Tibial artery (tissue), 4 donors: ENCODE results near the gene GATA5.

Source experiments
- DNase-seq, 2 donors: peaks; one replicate each; pipeline ENCODE4 v3.0.0-alpha.2; 2019
- H3K27ac ChIP-seq, 2 donors: fragments of 200-600 bp; sonication (generic) in 1 of 2; 1 replicate in 1 of 2; 2 replicates in 1 of 2; pipeline ENCODE4 v1.5.1; 2018 to 2019; ENCODE audit warnings: mild to moderate bottlenecking in 1 of 2
- H3K27me3 ChIP-seq, 2 donors: fragments of 200-600 bp; sonication (generic) in 1 of 2; one replicate each; pipeline versions ENCODE4 v1.5.1 to v1.6.0; 2016 to 2019
- H3K36me3 ChIP-seq, 3 donors: fragments of 200-600 bp; sonication (generic) in 2 of 3; one replicate each; pipeline ENCODE4 v1.5.1; 2016 to 2019; ENCODE audit warnings: mild to moderate bottlenecking in 2 of 3
- H3K4me1 ChIP-seq, 4 donors: fragments of 200-600 bp; sonication (generic) in 2 of 4; 1 replicate in 3 of 4; 2 replicates in 1 of 4; pipeline ENCODE4 v1.5.1; 2016 to 2019
- H3K4me3 ChIP-seq, 2 donors: fragments of 200-600 bp; sonication (generic) in 1 of 2; 1 replicate in 1 of 2; 2 replicates in 1 of 2; pipeline ENCODE4 v1.5.1; 2018 to 2019; ENCODE audit warnings: mild to moderate bottlenecking in 2 of 2
- H3K9me3 ChIP-seq, 3 donors: fragments of 200-600 bp; sonication (generic) in 1 of 3; one replicate each; pipeline ENCODE4 v1.5.1; 2016 to 2019
- intact Hi-C: fragments of 100-400 bp; cut with DNase I; formaldehyde crosslinking; loops from one replicate; pipeline ENCODE4 v1.15.0; 2023; ENCODE audit warnings: low total_unique reads
- TF ChIP-seq, protein P1 (sequence below), 2 experiments: fragments of 200-600 bp in 1 of 2; fragments of 450-650 bp in 1 of 2; IDR thresholded peaks; one replicate each; pipeline ENCODE4 v1.5.1; 2017 to 2019; ENCODE audit warnings: antibody characterized with exemption in 2 of 2, mild to moderate bottlenecking in 1 of 2, moderate library complexity in 1 of 2

Gene GATA5

DNA sequence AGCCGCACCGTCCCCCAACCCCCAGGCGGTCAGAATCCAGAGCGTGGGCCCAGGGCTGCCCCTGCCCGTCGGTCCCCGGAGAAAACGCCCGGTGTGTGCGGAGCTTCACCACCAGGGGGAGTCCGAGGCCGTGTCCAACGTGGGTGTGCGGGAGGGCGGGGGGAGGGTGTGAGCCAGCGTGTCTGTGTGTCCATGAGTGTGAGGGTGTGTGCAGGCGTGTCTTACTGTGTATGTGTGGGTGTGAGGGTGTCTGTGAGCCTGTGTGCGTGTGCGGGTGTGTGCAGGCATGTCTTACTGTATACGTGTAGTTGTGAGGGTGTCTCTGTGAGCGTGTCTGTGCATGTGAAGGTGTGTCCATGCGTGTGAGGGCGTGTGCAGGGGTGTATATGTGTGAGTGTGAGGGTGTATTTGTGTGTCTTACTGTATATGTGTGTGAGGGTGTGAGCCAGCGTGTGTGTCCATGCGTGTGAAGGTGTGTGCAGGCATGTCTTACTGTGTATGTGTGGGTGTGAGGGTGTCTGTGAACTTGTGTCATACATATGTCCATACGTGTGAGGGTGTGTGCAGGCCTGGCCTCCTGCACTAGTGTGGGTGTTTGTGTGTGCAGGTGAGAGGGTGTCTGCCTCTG, 24.6 kb upstream of the GATA5 start:
- TF ChIP-seq, protein P1, sequence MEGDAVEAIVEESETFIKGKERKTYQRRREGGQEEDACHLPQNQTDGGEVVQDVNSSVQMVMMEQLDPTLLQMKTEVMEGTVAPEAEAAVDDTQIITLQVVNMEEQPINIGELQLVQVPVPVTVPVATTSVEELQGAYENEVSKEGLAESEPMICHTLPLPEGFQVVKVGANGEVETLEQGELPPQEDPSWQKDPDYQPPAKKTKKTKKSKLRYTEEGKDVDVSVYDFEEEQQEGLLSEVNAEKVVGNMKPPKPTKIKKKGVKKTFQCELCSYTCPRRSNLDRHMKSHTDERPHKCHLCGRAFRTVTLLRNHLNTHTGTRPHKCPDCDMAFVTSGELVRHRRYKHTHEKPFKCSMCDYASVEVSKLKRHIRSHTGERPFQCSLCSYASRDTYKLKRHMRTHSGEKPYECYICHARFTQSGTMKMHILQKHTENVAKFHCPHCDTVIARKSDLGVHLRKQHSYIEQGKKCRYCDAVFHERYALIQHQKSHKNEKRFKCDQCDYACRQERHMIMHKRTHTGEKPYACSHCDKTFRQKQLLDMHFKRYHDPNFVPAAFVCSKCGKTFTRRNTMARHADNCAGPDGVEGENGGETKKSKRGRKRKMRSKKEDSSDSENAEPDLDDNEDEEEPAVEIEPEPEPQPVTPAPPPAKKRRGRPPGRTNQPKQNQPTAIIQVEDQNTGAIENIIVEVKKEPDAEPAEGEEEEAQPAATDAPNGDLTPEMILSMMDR (IDR thresholded peaks at IDR 0.05): peak; percentile 86 to 92
- Histone ChIP-seq H3K27ac (no peak overlapping the region), H3K27me3 (peaks cover 0 to 49% of the 10 kb centered on the region in 2 donors), H3K4me1 (peaks cover 0 to 14% (median 0%) of the 10 kb centered on the region in 4 donors), H3K36me3 (no peaks in the 10 kb centered on the region), H3K9me3 (no peaks in the 10 kb centered on the region), H3K4me3 (no peak overlapping the region)
- peak; percentile 71 to 82 for DNase-seq
- intact Hi-C loops: loop anchor here (5.0 kb wide), 1 partner anchor 117 kb away; no protein-coding TSS in a partner anchor

DNA sequence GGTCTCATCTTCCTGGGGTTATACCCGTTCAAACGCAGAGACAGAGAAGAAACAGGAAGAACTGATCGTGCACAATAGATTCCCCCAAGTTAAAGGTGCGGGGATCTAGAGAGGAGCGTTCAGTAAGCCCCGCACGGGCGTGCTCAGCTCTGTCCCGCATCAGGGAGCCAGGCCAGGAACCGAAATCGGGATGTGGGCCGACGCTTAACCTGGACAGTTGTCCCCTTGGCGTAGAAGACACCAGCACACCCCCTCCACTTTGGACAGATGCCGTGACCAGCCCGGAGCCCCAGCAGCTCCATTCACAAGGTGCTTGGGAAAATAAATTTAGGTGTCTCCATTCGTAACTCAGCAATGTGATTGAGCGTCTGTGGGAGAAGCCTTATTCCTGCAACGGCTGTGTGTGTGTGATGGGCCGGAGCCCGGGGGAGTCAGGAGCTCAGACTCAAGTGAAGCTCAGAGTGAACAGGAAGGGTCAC, 24.0 kb upstream of the GATA5 start:
- TF ChIP-seq, protein P1 (IDR thresholded peaks at IDR 0.05): no peak
- intact Hi-C loops: loop anchor here (2.0 to 5.0 kb wide), 2 partner anchors 118 to 291 kb away; no protein-coding TSS in a partner anchor
- Histone ChIP-seq H3K27ac (no peak overlapping the region), H3K4me3 (no peak overlapping the region), H3K27me3 (peaks cover 0 to 51% of the 10 kb centered on the region in 2 donors), H3K4me1 (peaks cover 0 to 14% (median 0%) of the 10 kb centered on the region in 4 donors), H3K36me3 (no peaks in the 10 kb centered on the region), H3K9me3 (no peaks in the 10 kb centered on the region)
- no peak for DNase-seq

DNA sequence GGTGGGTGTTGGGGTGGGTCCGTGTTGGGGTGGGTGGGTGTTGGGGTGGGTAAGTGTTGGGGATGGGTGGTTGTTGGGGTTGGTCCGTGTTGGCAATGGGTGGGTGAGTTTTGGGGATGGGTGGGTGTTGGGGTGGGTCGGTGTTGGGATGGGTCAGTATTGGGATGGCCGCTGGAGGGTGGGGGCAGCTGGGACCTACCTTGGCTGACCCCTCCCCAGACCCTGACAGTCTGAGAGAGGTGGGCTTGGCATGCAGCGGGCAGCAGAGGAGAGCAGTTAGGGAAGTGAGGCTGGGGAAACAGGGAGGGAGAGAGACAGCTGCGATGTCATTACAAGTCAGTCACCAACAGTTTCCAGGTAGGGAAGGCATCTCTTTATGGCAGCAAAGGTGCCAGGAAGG, 23.1 kb upstream of the GATA5 start:
- Histone ChIP-seq H3K27ac (no peak overlapping the region), H3K4me3 (no peak overlapping the region), H3K9me3 (peaks cover 0 to 2% (median 0%) of the 10 kb centered on the region in 3 donors), H3K27me3 (peaks cover 0 to 57% of the 10 kb centered on the region in 2 donors), H3K4me1 (peaks cover 0 to 14% (median 0%) of the 10 kb centered on the region in 4 donors), H3K36me3 (no peaks in the 10 kb centered on the region)
- intact Hi-C loops: loop anchor here (2.0 kb wide), 1 partner anchor 292 kb away; no protein-coding TSS in a partner anchor
- TF ChIP-seq, protein P1 (IDR thresholded peaks at IDR 0.05): no peak
- DNase-seq: no peak

DNA sequence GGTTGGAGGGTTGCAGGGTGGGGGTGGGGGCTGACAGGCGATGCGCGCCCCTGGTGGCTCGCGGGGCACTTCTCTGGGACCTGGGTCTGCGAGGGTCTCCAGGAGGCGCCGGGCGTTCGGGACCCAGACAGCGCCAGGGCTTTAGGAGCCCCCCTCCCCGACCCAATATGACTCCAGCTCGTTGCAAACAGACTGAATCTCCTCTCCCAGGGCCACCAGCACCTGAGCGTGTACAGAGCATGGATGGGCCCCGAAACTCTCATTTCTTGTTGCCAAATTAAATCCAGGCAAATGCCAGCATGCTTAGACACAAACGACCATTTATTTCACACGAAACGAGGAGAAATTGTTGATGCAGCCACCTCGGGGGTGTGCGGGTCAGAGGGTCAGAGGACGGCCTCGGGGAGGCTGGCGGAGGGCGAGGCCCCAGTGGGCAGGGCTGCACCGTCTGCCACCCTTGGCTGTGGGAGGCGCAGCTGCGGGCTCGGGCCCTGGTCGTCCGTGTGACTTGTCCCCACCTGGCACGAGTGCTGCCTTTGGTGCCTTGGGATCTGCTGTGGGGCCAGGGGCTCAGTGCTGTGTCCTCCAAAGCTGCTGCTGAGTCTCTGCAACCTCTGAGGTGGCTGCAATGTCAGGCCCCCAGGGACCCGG, 20.9 kb upstream of the GATA5 start:
- Histone ChIP-seq H3K27me3 (peaks cover 0 to 65% of the 10 kb centered on the region in 2 donors), H3K4me3 (no peak overlapping the region), H3K9me3 (peaks cover 0 to 4% (median 0%) of the 10 kb centered on the region in 3 donors), H3K27ac (no peak overlapping the region), H3K4me1 (peaks cover 0 to 14% (median 0%) of the 10 kb centered on the region in 4 donors), H3K36me3 (no peaks in the 10 kb centered on the region)
- TF ChIP-seq, protein P1 (IDR thresholded peaks at IDR 0.05): peak; percentile 31 to 37
- no peak for DNase-seq
- intact Hi-C loops: no loop called here

- peaks cover 0 to 14% (median 0%) of the 10 kb centered on the region in 4 donors for H3K4me1 ChIP-seq
- no peak overlapping the region for H3K27ac ChIP-seq
- H3K36me3 ChIP-seq: no peaks in the 10 kb centered on the region
- DNase-seq: no peak
- intact Hi-C loops: no loop called here
- H3K9me3 ChIP-seq: peaks cover 0 to 4% (median 0%) of the 10 kb centered on the region in 3 donors
- TF ChIP-seq, protein P1 (IDR thresholded peaks at IDR 0.05): no peak
- peaks cover 0 to 71% of the 10 kb centered on the region in 2 donors for H3K27me3 ChIP-seq
- no peak overlapping the region for H3K4me3 ChIP-seq
Observed at GRCh38 chr20:62495749-62496567, 20.2 kb upstream of the GATA5 start.
